K562 (cell line): ENCODE results near the gene NFYC. TPM values are rescaled to one million over a fixed set of nuclear protein-coding genes. Genes with fewer than 3 reads are reported as not detected.

ENCODE experiments used
- ATF3 ChIP-seq, 2 experiments: fragments of 450-650 bp in 1 of 2; sonication (generic) in 1 of 2; formaldehyde crosslinking in 1 of 2; IDR thresholded peaks in 1 of 2; conservative IDR thresholded peaks in 1 of 2; 2 replicates each; pipeline versions ENCODE4 v1.6.1 to v1.8.1; 2016 to 2023; ENCODE audit warnings: mild to moderate bottlenecking in 2 of 2, moderate library complexity in 2 of 2, inconsistent platforms in 1 of 2, missing genetic modification reagents in 1 of 2
- BRD4 ChIP-seq: fragments of 200-600 bp; sonication (generic); IDR thresholded peaks from 2 replicates; pipeline ENCODE4 v1.6.1; 2017; ENCODE audit warnings: inconsistent platforms
- BRD9 ChIP-seq: fragments of 450-650 bp; IDR thresholded peaks from 2 replicates; pipeline ENCODE4 v1.6.1; 2018; ENCODE audit warnings: low read depth; ENCODE audit not compliant: partially characterized antibody
- CBX5 ChIP-seq: IDR thresholded peaks from 2 replicates; pipeline ENCODE4 v1.6.1; 2014; ENCODE audit warnings: low read depth, borderline replicate concordance
- CCNT2 ChIP-seq: IDR thresholded peaks from 2 replicates; pipeline ENCODE4 v1.6.1; 2011; ENCODE audit warnings: borderline replicate concordance, low read depth, mild to moderate bottlenecking, moderate library complexity, mixed read lengths, low read length; ENCODE audit not compliant: insufficient read length; ENCODE audit errors: extremely low read depth
- COPS2 ChIP-seq: fragments of 450-650 bp; conservative IDR thresholded peaks from 2 replicates; pipeline ENCODE4 v1.6.1; 2016; ENCODE audit warnings: mild to moderate bottlenecking, moderate library complexity
- CREM ChIP-seq: IDR thresholded peaks from 2 replicates; pipeline ENCODE4 v1.6.1; 2014; ENCODE audit warnings: antibody characterized with exemption, low read depth
- CSDE1 ChIP-seq, 2 experiments: fragments of 450-650 bp; IDR thresholded peaks; 2 replicates each; pipeline ENCODE4 v1.6.1; 2016; ENCODE audit warnings: mild to moderate bottlenecking in 1 of 2
- EP400 ChIP-seq: fragments of 450-650 bp; IDR thresholded peaks from 2 replicates; pipeline ENCODE4 v1.6.1; 2017; ENCODE audit warnings: antibody characterized with exemption, mild to moderate bottlenecking, moderate library complexity
- FOXP1 ChIP-seq: sonication (generic); formaldehyde crosslinking; IDR thresholded peaks from 2 replicates; pipeline ENCODE4 v1.8.0; 2022; ENCODE audit warnings: mild to moderate bottlenecking, missing genetic modification reagents
- HLTF ChIP-seq: fragments of 450-650 bp; IDR thresholded peaks from 2 replicates; pipeline ENCODE4 v1.6.1; 2016
- LEF1 ChIP-seq: fragments of 450-650 bp; IDR thresholded peaks from 2 replicates; pipeline ENCODE4 v1.6.1; 2016; ENCODE audit warnings: mild to moderate bottlenecking
- MAFK ChIP-seq: IDR thresholded peaks from 2 replicates; pipeline ENCODE4 v1.6.1; 2011; ENCODE audit warnings: low read length, improper control_type of control experiment
- MYBL2 ChIP-seq, 2 experiments: fragments of 450-650 bp in 1 of 2; sonication (generic) in 1 of 2; formaldehyde crosslinking in 1 of 2; IDR thresholded peaks; 2 replicates each; pipeline versions ENCODE4 v1.6.1 to v1.8.1; 2017 to 2022; ENCODE audit warnings: borderline replicate concordance in 1 of 2, inconsistent platforms in 1 of 2, low read depth in 1 of 2, mild to moderate bottlenecking in 1 of 2, missing genetic modification reagents in 1 of 2, moderate library complexity in 1 of 2
- NFRKB ChIP-seq: fragments of 450-650 bp; IDR thresholded peaks from 2 replicates; pipeline ENCODE4 v1.6.1; 2016; ENCODE audit warnings: low read depth
- RAD21 ChIP-seq, 2 experiments: fragments of 250-450 bp in 1 of 2; fragments of 450-650 bp in 1 of 2; sonication (Bioruptor Pico) in 1 of 2; formaldehyde crosslinking in 1 of 2; IDR thresholded peaks in 1 of 2; conservative IDR thresholded peaks in 1 of 2; 2 replicates each; pipeline versions ENCODE4 v1.4.0 to v1.8.0; 2020 to 2022; ENCODE audit warnings: mild to moderate bottlenecking in 2 of 2, moderate library complexity in 1 of 2
- RFX1 ChIP-seq: fragments of 450-650 bp; IDR thresholded peaks from 2 replicates; pipeline ENCODE4 v1.6.1; 2016; ENCODE audit warnings: mild to moderate bottlenecking, moderate library complexity
- SIRT6 ChIP-seq: IDR thresholded peaks from one replicate; pipeline ENCODE4 v1.6.1; 2012; ENCODE audit warnings: low read depth, mild to moderate bottlenecking, control low read depth, inconsistent platforms, low read length, moderate library complexity
- STAT5A ChIP-seq: IDR thresholded peaks from 2 replicates; pipeline ENCODE4 v1.6.1; 2012; ENCODE audit warnings: low read length, inconsistent platforms, borderline replicate concordance
- TRIM24 ChIP-seq, 2 experiments: fragments of 450-650 bp; IDR thresholded peaks; 2 replicates each; pipeline ENCODE4 v1.6.1; 2016
- TRIM28 ChIP-seq: fragments of 450-650 bp; IDR thresholded peaks from 2 replicates; pipeline ENCODE4 v1.6.1; 2017
- ZBTB1 ChIP-seq: sonication (generic); formaldehyde crosslinking; IDR thresholded peaks from 2 replicates; pipeline ENCODE4 v1.8.1; 2023; ENCODE audit warnings: missing genetic modification reagents, low read depth, mild to moderate bottlenecking, borderline replicate concordance
- ZFP1 ChIP-seq: fragments of 450-650 bp; formaldehyde crosslinking; IDR thresholded peaks from 2 replicates; pipeline ENCODE4 v1.4.0; 2020; ENCODE audit warnings: mild to moderate bottlenecking, mixed read lengths
- ZNF121 ChIP-seq: sonication (generic); formaldehyde crosslinking; conservative IDR thresholded peaks from 2 replicates; pipeline ENCODE4 v1.8.0; 2022; ENCODE audit warnings: missing genetic modification reagents
- ZNF146 ChIP-seq: IDR thresholded peaks from one replicate; pipeline ENCODE4 v1.6.1; 2018; ENCODE audit warnings: missing compliant biosample characterization; ENCODE audit not compliant: unreplicated experiment
- ZNF830 ChIP-seq: fragments of 250-450 bp; sonication (Bioruptor Pico); IDR thresholded peaks from 2 replicates; pipeline ENCODE4 v1.5.0; 2021; ENCODE audit warnings: mild to moderate bottlenecking
- polyA plus RNA-seq, 8 experiments: library from polyadenylated mRNA; depleted of rRNA in 4 of 8; stranded (reverse) in 5 of 8; unstranded in 3 of 8; fragments of >200 nt; fragmentation: Nextera tagmentation in 2 of 8; fragmentation: Illumina TruSeq in 1 of 8; extraction: Ambion mirVana in 2 of 8; extraction: Trizol in 1 of 8; gene quantifications; 2 replicates each; pipeline versions ENCODE4 v1.2.1 to v1.2.3, GENCODE V29; 2011 to 2014; ENCODE audit warnings: inconsistent platforms in 1 of 8, missing spikeins in 1 of 8
- total RNA-seq, 7 experiments: library from RNA; depleted of rRNA in 6 of 7; stranded (reverse); fragments of >200 nt in 6 of 7; fragmentation: Illumina TruSeq in 2 of 7; extraction: Trizol in 2 of 7; gene quantifications; 2 replicates each; pipeline versions ENCODE4 v1.2.1 to v1.2.3, GENCODE V29; 2011 to 2021; ENCODE audit warnings: low replicate concordance in 1 of 7
- TF ChIP-seq, protein P1 (sequence below): sonication (generic); IDR thresholded peaks from 2 replicates; pipeline ENCODE4 v1.6.1; 2016

Gene NFYC
- total and polyA plus RNA-seq, 9 of the 15 experiments (the other 6 are each of a cell fraction or from before 2014, with no cell fraction given), result 4.8 to 59.8 (median 41.1) TPM

DNA sequence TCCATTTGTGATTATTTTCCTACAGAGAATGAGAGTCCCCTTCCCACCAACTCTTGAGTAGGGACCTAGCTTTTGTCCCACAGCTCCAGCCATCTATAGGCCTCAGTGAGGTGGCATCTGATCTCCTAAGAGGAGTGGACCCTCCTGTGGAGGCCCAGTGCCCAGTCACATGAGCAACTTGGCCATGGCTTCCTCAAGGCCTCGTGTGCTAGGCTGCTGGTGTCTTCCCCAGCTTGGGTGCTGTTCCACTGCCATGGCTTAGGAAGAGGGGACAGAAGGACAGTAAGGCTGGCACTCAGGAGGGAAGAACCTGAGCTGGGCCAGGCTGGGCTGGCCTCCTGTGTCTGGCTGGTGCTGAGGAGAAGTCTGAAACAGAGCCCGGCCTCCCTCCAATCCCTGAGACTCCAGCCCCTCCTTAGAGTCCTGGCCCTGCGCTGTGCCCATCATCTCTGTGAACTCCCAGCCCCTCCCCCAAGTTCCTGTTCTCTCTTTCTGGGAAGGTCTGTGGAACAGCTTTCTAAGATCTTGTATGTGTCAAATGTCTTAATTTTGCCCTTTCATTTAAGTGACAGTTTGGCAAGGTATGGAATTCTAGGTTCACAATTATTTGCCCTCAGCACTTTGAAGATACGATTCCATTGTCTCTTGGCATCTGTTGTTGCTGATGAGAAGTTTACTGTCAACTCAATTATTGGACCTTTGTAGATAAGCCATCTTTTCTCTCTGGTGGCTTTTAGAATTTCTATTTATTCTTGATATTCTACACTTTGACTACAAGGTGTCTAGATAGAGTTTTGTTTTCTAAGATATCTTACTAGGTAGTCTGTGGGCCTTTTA lies 85.0 kb downstream of the NFYC start (continued):
- no peak for TF ChIP-seq ATF3 (IDR thresholded peaks at IDR 0.05)
- no peak for TF ChIP-seq ATF3 (CRISPR knock-in tag; conservative IDR thresholded peaks at IDR 0.05)
- TF ChIP-seq LEF1, result peak; percentile 35; the same call in 1 of the 2 replicates
- TF ChIP-seq ZBTB1 (CRISPR knock-in tag), result no peak
- TF ChIP-seq MAFK, result no peak
- TF ChIP-seq TRIM28, result peak; percentile 71; the same call in 1 of the 2 replicates
- no peak for TF ChIP-seq CREM
- TF ChIP-seq CCNT2, result no peak
- no peak for TF ChIP-seq CSDE1 (IDR thresholded peaks at IDR 0.05)
- TF ChIP-seq BRD4, result no peak
- no peak for TF ChIP-seq COPS2
- TF ChIP-seq ZFP1, result peak; percentile 59; the same call in 1 of the 2 replicates
- no peak for TF ChIP-seq NFRKB
- no peak for TF ChIP-seq HLTF
- TF ChIP-seq ZNF121 (CRISPR knock-in tag), result no peak
- TF ChIP-seq MYBL2 (IDR thresholded peaks at IDR 0.05; ENCODE audit: low read depth), result no peak
- no peak for TF ChIP-seq MYBL2 (CRISPR knock-in tag; IDR thresholded peaks at IDR 0.05; ENCODE audit: borderline replicate concordance)
- TF ChIP-seq RFX1, result no peak
- no peak for TF ChIP-seq FOXP1
- TF ChIP-seq CBX5, result 0 out of 2 replicates have a peak, but pooled peaks have one; percentile 32
- TF ChIP-seq BRD9, result no peak
- TF ChIP-seq ZNF146, result no peak
- TF ChIP-seq EP400, result no peak
- TF ChIP-seq ZNF830 (CRISPR knock-in tag), result no peak
- TF ChIP-seq SIRT6, result no peak
- no peak for TF ChIP-seq STAT5A
- TF ChIP-seq RAD21 (CRISPR knock-in tag; conservative IDR thresholded peaks at IDR 0.05 in 1 of 2, IDR thresholded peaks at IDR 0.05 in 1 of 2), result no peak
- peak; percentile 29 to 55; a peak in 3 of 4 replicates for TF ChIP-seq TRIM24 (IDR thresholded peaks at IDR 0.05)
- TF ChIP-seq, protein P1, sequence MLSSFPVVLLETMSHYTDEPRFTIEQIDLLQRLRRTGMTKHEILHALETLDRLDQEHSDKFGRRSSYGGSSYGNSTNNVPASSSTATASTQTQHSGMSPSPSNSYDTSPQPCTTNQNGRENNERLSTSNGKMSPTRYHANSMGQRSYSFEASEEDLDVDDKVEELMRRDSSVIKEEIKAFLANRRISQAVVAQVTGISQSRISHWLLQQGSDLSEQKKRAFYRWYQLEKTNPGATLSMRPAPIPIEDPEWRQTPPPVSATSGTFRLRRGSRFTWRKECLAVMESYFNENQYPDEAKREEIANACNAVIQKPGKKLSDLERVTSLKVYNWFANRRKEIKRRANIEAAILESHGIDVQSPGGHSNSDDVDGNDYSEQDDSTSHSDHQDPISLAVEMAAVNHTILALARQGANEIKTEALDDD, result no peak
